ENCODE data around the gene EIPR1.
A peak's percentile ranks its signal among the peaks of the same experiment; 100 is the strongest.

The EIPR1 gene
- 14.3 to 21.0 reads per million in 2 donors for total RNA-seq

DNA sequence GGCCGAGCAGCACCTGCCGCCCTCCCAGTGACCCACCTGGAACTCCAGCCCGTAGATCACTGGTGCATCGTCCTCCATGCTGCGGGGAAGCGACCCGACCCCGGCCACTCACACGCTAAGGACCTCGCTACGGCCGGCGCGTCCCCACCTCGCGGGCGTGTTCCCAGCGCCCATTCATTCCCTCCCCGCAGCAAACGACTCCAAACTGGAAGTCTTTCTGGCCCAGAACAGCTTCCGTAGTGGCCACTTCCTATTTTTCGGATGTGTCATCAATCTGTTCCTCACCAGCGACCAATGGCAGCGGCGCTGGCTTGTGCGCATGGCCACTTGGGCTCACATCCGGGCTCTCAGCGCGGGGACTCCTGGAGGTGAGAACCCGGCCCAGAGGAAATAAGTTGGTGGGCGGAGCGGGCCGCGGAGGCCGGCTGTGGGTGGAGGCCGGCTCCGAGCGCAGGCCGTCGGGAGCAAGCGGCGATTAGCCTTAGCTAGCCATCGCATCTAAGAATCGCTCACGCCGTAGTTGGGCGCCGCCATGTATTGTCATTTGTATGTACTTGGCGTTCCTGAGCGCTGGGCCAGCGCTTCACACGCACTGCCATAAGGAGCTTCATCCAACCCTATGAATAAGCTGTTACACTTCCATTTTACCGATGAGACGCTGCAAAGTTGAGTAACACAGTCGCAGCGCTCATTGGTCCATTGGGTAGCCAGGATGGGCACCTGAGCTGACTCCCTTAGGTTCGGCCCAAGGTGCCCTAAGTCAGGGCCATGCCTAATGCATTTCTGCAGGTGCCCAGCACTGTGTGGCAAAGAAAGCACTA, at the start of gene EIPR1:
TSS of gene EIPR1 (minus strand) at position 207 of the 821 bp plus-strand sequence. CDS start at position 78, 129 bp downstream.
- DNase-seq: peak; percentile 88 to 99 (median 95)

DNA sequence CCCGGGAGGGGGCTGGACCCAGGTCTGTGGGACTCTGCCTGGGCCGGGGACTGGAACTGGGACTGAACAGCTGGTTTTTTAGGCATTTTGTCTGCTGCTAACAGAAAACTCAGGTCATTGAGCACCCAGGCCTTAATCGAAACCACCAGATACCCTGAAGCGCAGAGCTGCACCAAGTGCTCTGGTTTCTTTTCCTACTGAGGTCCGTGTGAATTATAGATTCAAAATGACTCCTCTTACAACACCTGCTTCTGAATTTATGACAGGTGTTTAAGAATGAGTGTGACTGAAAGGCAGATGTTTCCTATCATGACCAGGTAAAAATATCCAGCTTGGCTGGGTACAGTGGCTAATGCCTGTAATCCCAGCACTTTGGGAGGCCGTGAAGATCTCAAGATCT, 49.7 kb upstream of the EIPR1 start:
- no peak for DNase-seq

DNA sequence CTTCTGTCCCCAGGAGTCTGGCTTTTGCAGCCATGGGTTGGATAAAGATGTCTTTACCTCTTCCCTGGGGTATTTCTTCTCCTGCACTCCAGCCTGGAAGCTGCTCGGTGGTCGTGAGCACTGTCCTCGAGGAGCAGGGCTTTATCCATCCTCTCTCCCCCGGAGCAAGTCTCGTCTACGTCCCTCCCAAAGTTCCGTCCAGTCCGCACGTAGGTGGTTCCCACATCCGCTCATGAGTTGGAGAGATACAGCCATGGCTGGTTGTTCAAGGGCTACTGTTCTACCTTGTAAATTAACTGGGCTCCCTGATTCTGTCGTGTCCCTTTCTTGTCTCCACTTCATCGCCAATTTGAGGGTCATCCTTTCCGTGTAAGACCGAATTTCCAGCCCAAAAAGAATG, 49.0 kb upstream of the EIPR1 start:
- no peak for DNase-seq

DNA sequence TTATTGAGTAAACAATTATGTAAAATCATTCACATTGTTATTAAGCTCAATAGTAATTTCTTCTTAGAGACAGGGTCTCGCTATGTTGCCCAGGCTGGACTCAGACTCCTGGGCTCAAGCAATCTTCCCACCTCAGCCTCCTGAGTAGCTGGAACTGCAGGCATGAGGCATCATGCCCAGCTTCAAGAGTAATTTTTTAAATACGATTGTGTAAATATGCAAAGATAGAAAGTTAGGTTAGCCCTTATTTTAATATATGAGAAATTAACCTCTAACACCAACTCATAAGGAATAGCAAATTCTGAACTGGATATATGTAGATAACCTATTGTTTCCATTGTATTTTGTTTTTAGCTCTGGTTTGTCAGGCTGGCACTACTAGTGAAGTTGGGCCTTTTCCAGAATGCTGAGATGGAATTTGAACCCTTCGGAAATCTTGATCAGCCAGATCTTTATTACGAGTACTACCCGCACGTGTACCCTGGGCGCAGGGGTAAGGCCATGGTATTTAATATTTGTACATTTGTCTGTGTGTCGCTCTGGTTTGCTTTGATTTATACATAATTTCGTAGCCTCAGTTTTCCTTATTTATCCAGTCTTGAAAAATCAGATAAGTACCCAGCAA, 46.7 kb upstream of the EIPR1 start:
- DNase-seq: no peak

DNA sequence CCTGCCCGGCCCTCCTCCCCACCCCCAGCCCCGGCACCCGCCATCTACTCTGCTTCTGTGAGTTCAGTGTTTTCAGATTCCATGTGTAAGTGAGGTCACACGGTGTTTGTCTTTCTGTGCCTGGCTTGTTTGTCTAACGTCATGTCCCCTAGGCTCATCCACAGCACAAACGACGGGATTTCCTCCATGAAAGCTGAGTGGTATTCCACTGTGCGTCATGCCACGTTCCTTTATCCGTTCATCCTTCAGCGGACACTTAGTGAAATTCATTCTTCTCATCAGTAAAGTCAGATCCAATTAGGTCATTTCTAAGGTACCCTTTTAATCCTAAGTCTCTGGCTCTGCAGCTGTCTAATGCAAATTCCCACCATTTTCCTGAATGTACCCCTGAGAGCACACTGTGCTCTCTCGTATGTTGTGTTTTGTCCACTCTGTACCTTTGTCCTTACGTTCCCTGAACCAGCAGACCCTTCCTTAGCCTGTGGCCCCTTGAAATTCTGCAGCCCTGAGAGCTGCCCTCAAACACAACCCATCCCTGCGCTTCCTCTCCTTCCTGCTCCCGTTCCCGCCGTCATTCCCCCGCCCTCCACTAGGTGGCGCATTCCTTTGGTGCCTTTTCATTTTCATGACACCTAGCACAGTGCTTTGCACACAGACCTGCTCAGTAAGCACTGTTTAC, 46.0 kb upstream of the EIPR1 start:
- peak; percentile 33 to 72 (median 53) for DNase-seq

DNA sequence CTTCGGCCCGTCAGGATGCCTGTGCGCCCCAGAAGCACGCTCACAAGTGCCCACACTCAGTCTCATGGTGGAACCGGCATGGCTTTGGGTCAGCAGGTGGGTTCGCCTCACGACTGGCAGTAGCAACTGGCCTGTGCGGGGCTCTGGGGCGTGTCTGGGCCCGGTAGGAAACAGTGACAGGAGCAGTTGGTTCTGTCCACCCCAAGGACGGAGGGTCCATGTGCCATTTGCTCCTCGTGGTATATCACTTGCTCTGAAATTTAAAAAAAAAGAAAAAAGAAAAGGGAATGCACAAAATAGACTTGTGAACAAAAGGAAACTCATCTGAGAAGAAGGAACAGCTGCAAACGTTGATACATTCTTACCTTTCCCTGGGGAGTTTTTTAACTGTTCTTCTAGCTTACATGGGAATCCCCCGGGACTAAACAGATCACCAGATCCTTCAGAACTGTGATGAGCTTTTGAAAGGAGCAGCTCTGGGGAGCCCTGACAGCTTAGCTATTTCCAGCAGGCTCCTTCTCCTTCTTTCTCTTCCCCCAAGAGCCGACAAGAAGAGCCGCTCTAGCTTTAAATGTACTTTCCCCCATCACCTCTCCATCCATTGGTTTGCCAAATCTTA, 44.7 kb upstream of the EIPR1 start:
- DNase-seq: no peak

DNA sequence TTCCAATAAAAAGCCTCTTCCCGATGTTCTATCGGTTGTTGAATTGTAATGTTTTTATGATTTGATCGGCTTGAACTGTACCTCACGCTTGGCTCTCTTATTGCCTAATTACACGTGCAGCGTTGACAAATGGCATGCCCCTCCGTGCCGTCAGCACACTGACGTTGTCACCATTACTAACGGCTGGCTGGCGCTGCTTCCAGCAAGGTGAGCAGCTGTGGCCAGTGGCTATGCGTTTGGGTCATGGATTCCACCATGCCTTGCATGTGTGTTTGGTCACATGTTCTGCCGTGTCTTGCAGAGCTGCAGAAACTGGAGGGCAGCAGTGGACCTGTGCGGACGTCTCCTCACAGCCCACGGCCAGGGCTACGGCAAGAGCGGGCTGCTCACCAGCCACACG, 44.0 kb upstream of the EIPR1 start:
- no peak for DNase-seq

DNA sequence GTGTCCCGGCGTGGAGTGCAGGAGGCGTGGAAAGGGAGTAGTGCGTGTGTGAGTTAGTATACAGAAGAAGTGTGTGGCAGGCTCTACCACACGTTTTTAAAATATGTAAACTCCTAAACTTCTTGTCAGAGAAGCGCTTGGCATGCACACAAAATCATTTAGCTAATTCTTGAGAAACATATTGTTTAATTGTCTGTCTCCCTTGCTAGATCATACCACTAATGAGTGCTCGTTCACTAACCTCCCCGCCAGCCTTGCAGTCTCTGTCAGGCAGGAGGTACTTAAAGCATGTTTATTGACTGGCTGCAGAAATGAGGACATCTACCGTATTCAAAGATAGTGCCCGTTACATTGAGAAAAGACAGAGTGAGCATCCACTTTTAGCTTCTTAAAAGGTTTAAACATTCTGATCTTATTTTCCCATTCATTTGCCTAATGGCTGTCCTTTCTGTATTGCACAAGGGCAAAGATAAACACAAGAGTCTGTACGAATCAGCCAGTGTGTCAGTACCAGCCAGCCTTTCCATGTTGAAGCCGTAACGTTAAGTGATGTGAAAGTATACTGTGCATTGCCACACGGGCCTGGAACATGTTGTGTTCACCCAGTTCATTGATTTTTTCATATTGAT, 43.3 kb upstream of the EIPR1 start:
- DNase-seq: no peak

DNA sequence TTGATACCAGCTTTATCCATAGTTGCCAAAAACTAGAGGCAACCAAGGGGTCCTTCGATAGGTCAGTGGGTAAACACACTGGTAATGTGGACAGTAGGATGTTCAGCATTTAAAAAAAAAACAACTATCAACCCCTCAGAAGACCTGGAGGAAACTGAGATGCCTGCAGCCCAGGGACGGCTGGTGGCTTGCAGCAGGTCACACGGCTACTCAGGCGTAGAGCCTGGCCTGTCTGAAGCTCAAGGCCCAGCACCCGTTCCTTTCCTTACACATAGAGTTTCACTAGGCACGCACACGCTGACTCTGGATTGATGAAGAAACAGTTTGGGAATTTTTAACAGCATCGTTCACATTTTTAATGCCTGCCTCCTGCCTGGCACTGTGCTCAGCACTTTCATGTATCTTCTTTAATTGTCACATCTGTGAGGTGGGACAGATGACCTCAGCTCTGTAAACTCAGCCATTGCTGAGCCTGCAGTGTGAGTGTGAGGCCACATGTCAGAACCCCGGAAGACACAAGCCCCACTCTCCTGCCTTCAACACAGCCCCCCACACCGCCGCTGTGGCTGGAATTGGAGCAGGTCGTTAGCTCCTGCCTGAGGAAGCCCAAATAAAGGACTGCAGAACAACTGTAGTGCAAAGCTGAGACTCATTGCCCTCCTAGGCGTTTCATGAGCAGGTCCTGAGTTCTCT, 42.6 kb upstream of the EIPR1 start:
- DNase-seq: no peak

DNA sequence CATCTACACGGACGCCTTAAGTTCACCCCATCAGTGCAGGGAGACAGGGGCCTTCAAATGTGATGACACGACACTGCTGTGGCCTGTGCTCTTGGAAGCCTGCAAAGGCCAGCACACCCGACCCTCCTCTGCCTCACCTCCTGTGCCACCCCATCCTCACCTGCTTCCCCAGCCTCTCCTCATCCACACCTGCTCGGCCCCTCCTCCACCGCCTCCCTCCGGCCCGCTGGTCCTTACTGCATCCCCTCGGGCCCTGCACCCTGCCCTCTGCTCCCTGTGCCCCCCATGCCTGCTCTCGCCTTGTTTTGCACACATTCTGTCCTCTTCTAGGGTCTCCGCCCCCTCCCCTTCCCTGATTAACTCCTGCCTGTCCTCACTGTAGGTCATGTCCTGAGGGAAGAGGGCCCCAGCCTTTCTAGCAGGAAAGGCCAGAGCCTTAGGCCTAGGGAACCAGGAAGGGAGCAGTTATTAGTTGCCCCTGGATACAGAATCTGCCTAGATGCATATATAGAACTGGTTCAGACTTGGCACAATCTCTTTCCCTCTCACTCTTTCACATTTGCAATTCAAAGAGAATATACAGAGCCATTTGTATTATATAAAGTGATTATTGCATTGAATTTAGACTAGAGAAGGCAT, 41.3 kb upstream of the EIPR1 start:
- DNase-seq: no peak

DNA sequence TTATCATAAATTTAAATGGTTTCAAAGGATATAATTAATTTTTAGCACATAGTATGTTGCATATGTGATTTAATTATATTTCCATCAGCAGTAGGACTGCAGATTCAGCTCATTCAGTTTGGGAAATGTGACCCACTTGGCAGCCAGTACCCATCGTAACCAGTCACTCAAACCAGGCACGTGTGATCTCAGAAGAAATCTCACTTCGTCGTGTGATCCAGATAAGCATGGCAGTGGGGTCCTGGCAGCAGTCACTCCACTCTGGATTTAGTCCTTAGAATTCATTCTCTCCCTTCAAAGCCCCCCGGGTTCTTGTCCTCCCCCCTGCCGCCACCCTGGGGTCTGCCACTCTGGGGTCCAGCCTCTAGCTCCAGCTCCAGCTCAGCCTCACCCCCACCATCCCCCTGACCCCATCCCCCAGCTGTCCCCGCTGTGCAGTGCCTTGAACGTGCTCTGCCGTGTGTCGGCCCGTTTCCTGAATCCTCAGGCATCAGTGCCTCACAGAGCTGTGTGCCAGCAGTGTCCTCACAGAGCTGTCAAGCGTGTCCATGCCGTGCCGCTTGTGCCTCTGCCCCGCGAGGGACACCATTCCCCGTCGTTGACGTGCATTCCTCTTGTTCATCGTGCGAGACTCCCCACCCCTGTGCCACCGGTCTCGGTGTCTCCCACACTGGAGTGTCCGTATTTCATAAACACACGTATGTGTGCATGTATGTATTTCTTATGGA, 36.7 kb upstream of the EIPR1 start:
- no peak for DNase-seq

DNA sequence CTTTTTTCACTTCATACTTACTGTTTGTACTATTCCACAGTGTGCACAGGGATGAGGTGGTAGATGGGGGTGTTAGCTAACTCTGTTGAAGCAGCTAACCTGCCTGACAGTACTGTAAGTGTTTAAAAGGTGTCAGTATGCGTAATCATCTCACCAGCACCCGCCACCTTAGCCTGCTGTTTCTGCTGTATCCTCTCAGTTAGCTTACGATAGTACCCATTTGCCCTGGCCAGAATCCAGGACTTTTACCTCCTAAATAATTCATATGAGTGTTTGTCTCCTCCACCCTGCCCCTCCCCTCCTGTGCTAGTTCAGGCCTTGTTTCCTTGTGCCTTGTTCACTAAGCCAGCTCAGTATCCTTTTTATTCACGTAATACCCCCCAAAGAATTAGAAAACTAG, 36.1 kb upstream of the EIPR1 start:
- no peak for DNase-seq

DNA sequence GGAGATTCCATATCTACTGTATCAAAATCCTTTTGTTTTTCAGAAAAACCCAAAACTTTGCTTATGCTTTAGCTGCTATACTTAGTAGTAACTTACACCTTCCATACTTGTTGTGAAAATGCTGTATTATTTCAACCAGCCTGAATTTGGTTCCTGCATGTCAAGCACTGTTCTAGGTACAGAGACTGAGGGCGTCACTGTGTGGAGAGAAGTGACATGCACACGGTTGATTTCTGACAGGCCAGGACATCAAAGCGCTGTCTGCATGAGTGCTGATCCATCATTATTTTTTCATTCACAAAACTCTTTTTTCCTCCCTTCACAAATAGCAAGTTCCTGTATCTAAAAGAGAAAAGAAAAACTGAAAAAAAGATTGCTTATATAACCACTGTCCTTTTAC, 33.5 kb upstream of the EIPR1 start:
- DNase-seq: no peak

DNA sequence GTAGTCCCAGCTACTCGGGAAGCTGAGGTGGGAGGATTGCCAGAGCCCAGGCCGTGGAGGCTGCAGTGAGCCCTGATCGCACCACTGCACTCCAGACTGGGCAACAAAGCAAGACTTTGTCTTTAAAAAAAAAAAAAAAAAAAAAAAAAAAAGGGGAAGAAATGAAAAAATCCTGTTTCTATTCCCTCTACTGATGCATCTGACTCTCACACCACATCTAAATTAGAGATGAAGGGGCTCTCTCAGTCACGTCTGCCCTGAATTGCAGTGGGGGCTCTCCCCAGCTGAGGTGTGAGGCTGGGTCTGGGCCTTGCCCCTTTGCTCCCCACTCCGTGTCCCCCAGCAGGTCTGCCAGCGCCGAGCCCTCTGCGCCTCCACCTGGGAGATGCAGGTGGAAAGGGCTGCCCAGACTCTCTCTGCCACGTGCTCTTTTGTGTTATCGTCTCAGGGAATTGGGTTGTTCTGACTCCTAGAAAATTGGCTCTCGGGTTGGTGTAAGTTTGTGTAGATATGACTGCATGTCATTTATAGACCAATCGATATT, 32.1 kb upstream of the EIPR1 start:
- no peak for DNase-seq

DNA sequence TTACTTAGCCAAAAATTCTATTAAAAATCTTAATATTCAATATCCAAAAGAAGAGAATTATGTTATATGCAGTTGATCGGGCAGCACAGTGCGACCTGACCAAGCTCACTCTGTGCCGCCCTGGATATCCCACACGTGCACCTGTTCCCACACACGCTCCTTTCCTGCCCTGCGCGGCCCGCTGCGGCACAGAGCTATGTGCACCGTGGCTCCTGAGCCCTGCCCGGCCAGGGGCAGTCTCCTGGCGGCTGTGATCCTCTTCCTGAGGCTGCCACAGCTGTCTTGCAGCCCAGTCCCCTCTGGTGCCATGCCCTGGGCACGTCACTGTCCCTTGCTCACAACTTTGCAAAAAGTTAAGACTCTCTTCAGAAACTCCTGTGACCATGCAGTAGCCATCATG, 31.2 kb upstream of the EIPR1 start:
- no peak for DNase-seq

DNA sequence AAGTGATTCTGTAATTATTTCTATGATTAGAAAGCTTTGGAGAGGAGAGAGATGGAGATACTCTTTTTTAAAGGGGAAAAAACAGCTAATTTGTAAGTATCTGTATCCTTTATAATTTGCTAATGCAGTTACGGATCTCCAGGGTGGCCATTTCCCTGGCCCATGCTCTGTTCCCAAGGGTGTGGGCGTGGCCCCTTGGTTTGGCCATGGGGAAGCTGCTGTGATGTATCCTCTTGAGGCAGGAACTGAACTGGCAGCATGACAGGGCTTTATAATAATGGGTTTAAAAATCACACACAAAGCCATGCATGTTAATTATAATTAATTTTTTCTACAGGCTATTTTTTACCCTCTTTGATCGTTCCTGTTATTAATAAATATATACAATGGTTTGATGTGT, 28.9 kb upstream of the EIPR1 start:
- no peak for DNase-seq

DNA sequence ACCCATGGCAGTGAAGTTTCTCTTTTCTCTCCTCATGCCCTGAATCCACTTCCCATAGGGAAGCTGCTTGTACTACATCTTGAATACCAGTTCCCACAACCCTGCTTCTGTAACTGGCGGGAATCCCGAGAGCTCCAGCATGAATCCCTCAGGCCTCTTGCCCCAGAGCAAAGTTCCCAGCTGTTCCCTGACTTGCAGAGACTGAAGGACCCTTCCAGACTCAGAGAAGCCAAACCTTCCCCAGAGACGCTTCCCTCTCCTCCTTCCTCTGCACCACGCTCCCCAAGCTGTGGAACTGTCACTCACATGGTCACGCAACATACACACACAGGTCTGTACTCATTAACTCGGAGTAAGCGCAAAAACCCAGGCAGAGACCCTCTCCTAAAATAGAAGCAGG, 28.3 kb upstream of the EIPR1 start:
- no peak for DNase-seq

DNA sequence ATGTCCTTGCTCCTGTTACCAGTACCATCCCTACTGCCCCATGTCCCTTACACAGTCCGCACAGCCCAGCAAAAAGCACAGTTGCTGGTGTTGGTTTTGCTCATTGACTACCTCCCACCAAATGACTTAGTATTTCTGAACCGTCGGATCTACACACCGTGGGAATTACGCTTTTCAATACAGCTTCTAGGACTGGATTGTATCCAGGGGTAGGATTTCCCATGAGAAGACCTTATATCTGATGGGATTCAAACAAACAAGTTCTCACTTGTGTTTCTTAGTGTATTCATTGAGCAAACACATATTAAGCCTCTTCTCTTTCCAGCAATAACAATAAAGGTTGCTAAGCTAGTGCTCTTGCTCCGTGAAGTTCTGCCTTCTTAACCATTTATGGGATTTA, 27.7 kb upstream of the EIPR1 start:
- no peak for DNase-seq

DNA sequence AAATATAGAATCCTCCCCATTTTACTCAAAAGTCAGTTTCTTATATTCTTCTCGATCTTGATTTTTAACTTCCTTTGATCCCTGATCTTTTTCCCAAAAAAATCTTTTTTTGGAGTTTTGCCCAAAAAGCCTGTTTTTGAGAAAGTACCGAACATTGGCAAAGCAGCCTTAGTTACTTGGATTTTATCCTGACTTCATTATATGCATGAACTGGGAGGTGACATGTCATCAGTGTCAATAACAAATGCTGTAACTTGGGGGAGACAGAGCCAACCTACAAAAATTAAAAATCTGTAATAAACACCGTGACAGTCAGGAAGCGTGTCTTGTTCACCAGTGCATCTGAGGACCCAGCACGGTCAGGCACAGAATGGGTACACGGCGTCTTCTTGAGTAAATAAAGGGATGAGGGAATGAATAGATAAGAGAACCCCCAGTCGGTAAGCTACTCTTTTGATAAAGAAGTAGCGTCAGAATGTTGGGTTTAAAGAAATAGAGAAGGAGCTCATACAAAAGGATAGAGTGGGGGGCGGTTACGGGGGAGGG, 26.8 kb upstream of the EIPR1 start:
- DNase-seq: no peak

DNA sequence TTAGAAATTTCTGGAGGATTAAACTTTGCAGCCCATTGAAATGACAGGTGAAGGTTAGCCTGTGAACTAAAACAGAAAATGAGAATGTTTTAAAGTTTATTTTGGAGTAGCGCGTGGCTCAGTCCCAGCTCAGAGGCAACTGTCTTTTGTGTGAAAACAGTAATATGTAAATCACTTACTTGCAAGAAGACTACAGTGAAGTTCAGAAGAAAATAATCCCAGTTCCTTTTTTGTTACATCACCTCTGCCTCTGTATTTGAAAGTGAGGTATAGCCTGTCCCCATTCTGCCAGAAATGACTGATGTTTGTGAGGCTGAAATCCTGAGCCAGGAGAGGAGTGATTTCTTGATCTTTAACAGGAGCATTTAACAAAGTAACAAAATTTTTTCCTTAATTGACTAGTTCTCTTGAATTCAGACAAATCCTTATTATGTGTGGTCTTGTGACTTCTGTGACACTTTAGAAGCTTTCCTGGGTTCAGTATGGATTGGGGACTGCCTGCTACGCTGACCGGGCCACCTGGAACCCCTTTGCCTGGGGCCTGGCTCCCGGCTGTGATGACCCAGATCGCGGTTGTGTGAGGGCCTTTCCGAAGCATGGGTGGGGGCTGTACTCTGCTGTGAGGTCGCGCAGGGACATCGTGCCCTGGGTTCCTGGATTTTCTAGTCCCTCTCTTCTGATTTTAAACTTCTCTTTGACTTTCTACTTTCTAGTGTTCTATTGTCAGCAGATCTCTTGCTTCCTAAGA, 26.1 kb upstream of the EIPR1 start:
- DNase-seq: no peak

All from T-helper 2 cell (primary cell).